Ectodermal cell (in vitro differentiated cells): Measurements from ENCODE around the gene NUDT7.
A peak's percentile ranks its signal among the peaks of the same experiment; 100 is the strongest.

Source experiments
- H3K27ac ChIP-seq: 2 replicates; pipeline ENCODE4 v1.7.0; 2013; ENCODE audit warnings: mild to moderate bottlenecking, low read depth, low read length; ENCODE audit not compliant: insufficient read depth, poor library complexity, severe bottlenecking
- H3K27me3 ChIP-seq: 2 replicates; pipeline ENCODE4 v1.7.0; 2013; ENCODE audit warnings: mild to moderate bottlenecking, low read length; ENCODE audit not compliant: insufficient read depth, control insufficient read depth, poor library complexity, severe bottlenecking
- H3K36me3 ChIP-seq: one replicate; pipeline ENCODE4 v1.7.0; 2013; ENCODE audit warnings: low read length; ENCODE audit not compliant: control insufficient read depth, insufficient read depth
- H3K4me1 ChIP-seq: one replicate; pipeline ENCODE4 v1.7.0; 2013; ENCODE audit warnings: low read length; ENCODE audit not compliant: control insufficient read depth, insufficient read depth
- H3K4me3 ChIP-seq: 2 replicates; pipeline ENCODE4 v1.7.0; 2013; ENCODE audit warnings: low read depth, low read length, control low read depth; ENCODE audit not compliant: insufficient read depth
- H3K9me3 ChIP-seq: 2 replicates; pipeline ENCODE4 v1.7.0; 2013; ENCODE audit warnings: mild to moderate bottlenecking, low read length, moderate library complexity; ENCODE audit not compliant: control insufficient read depth
- WGBS, 2 experiments: methylation state at CpG; one replicate each; pipeline ENCODE4 v1.1.7; 2013; ENCODE audit warnings: missing lambda C conversion rate in 2 of 2; 5-methylcytosine and 5-hydroxymethylcytosine counted together

NUDT7 gene

GRCh38 chr16:77787452-77787851 lies 65.1 kb downstream of the NUDT7 start:
- Histone ChIP-seq H3K27me3 (peaks cover 22% of the 10 kb centered on the region), H3K9me3 (no peaks in the 10 kb centered on the region), H3K4me3 (no peak overlapping the region), H3K36me3 (no peaks in the 10 kb centered on the region), H3K4me1 (peaks cover 7% of the 10 kb centered on the region), H3K27ac (no peak overlapping the region)
- 76 to 78% methylated on average over 2 of the region's 2 CpGs for WGBS, 2 experiments

GRCh38 chr16:77788181-77789084 lies 66.1 kb downstream of the NUDT7 start, which contains the start of gene VAT1L:
TSS of gene VAT1L (plus strand) at chr16:77788564. CDS start at chr16:77788683, 119 bp downstream.
- peak within 1 kb of the TSS; percentile 78 for H3K4me3 ChIP-seq
- no peak within 1 kb of the TSS for H3K27ac ChIP-seq
- no peaks in the 10 kb centered on the region for H3K36me3 ChIP-seq
- no peaks in the 10 kb centered on the region for H3K9me3 ChIP-seq
- 0 to 1% methylated on average over 77 to 78 of the region's 78 CpGs for WGBS, 2 experiments
- H3K27me3 ChIP-seq, result peaks cover 22% of the 10 kb centered on the region
- H3K4me1 ChIP-seq, result peaks cover 7% of the 10 kb centered on the region

GRCh38 chr16:77789085-77790008 lies 67.0 kb downstream of the NUDT7 start:
- H3K9me3 ChIP-seq, result no peaks in the 10 kb centered on the region
- H3K27ac ChIP-seq, result no peak overlapping the region
- H3K36me3 ChIP-seq, result no peaks in the 10 kb centered on the region
- peaks cover 22% of the 10 kb centered on the region for H3K27me3 ChIP-seq
- H3K4me3 ChIP-seq, result peak overlapping the region; percentile 78
- WGBS, 2 experiments, result 1% methylated on average over 34 of the region's 34 CpGs
- peaks cover 7% of the 10 kb centered on the region for H3K4me1 ChIP-seq

- WGBS, 2 experiments, result 2 to 3% methylated on average over 10 to 11 of the region's 11 CpGs
- Histone ChIP-seq H3K4me1 (peaks cover 7% of the 10 kb centered on the region), H3K27me3 (peaks cover 22% of the 10 kb centered on the region), H3K4me3 (peak overlapping the region; percentile 78), H3K9me3 (no peaks in the 10 kb centered on the region), H3K27ac (no peak overlapping the region), H3K36me3 (no peaks in the 10 kb centered on the region)
Observed at GRCh38 chr16:77790009-77790372, 67.7 kb downstream of the NUDT7 start.

- WGBS, 2 experiments, result 75% methylated on average over 2 to 3 of the region's 3 CpGs
- H3K27ac ChIP-seq, result no peak overlapping the region
- H3K27me3 ChIP-seq, result peaks cover 22% of the 10 kb centered on the region
Observed at GRCh38 chr16:77790912-77791311, 68.6 kb downstream of the NUDT7 start.

More at GRCh38 chr16:77790912-77791311, 68.6 kb downstream of the NUDT7 start:
- Histone ChIP-seq H3K36me3 (no peaks in the 10 kb centered on the region), H3K4me1 (peaks cover 7% of the 10 kb centered on the region), H3K9me3 (no peaks in the 10 kb centered on the region), H3K4me3 (peak overlapping the region; percentile 11)
